ENCODE data around the gene PHF21B. TPM values are rescaled to one million over a fixed set of nuclear protein-coding genes. Genes with fewer than 3 reads are reported as not detected.

Gene PHF21B
- total and polyA plus RNA-seq, 7 donors, result 0.13 to 0.66 (median 0.28) TPM; not detected in 4

DNA sequence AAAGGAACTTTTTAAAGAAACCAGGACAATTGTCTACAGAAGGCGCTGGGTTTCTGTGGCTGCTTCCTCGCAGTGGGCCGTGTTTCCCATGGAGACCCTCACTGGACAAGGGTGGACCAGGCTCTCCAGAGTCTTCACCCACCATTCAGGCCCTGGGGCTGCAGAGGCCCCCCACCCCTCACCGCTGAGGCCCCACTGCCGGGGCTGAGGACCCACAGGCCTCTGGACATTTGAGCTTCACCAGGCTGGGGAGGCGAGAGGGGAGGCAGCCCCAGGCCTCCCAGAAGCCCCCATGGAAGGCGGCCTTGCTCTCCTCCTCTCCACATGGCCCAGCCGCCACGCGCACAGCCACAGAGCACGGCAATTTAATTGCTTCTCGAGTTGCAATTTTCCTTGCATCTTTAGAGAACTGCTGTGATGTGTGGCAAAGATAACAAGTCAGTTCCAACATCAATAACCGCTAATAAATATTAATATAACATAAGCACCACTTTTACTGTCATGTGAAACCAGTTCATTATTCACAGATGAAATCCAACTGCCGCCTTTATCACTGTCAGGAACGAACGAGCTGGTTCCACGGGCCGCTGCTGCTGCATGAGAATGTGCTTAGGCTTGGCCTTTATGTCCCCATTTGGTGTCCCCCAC, 81.0 kb downstream of the PHF21B start:
- TF ChIP-seq POLR2AphosphoS5 (IDR thresholded peaks at IDR 0.05) (no peak), EP300 (IDR thresholded peaks at IDR 0.05) (no peak), POLR2A (IDR thresholded peaks at IDR 0.05) (no peak)
- TF ChIP-seq, protein P1, sequence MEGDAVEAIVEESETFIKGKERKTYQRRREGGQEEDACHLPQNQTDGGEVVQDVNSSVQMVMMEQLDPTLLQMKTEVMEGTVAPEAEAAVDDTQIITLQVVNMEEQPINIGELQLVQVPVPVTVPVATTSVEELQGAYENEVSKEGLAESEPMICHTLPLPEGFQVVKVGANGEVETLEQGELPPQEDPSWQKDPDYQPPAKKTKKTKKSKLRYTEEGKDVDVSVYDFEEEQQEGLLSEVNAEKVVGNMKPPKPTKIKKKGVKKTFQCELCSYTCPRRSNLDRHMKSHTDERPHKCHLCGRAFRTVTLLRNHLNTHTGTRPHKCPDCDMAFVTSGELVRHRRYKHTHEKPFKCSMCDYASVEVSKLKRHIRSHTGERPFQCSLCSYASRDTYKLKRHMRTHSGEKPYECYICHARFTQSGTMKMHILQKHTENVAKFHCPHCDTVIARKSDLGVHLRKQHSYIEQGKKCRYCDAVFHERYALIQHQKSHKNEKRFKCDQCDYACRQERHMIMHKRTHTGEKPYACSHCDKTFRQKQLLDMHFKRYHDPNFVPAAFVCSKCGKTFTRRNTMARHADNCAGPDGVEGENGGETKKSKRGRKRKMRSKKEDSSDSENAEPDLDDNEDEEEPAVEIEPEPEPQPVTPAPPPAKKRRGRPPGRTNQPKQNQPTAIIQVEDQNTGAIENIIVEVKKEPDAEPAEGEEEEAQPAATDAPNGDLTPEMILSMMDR (IDR thresholded peaks at IDR 0.05), result no peak
- intact Hi-C loops (cut with DNase I), result no loop called here
- peak; percentile 18 for DNase-seq
- Histone ChIP-seq H3K27me3 (no peaks in the 10 kb centered on the region), H3K4me1 (peaks cover 0 to 5% (median 0%) of the 10 kb centered on the region in 4 donors), H3K36me3 (no peaks in the 10 kb centered on the region), H3K9me3 (peaks cover 0 to 3% (median 0%) of the 10 kb centered on the region in 4 donors), H3K27ac (no peak overlapping the region), H3K4me3 (no peak overlapping the region)
- 90 to 92% methylated on average over 18 of the region's 18 CpGs for WGBS, 2 donors

DNA sequence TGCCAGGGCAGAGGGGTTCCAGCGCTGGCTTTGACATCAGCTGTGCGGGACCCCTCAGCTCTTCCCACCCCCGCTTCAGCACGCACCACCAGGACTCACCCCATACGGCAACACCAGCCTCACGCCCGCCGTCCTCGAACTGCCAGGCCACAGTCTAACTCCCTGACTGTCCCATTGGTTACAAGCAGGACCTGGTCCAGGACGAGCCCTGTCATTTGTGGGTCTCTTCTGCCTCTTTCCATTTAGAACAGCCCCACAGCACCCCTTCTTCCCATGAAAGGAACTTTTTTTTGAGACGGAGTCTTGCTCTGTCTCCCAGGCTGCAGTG, 81.7 kb downstream of the PHF21B start:
- Histone ChIP-seq H3K27ac (no peak overlapping the region), H3K9me3 (peaks cover 0 to 3% (median 0%) of the 10 kb centered on the region in 4 donors), H3K27me3 (no peaks in the 10 kb centered on the region), H3K4me1 (peaks cover 0 to 5% (median 0%) of the 10 kb centered on the region in 4 donors), H3K36me3 (no peaks in the 10 kb centered on the region), H3K4me3 (no peak overlapping the region)
- intact Hi-C loops (cut with DNase I), result no loop called here
- TF ChIP-seq POLR2AphosphoS5 (IDR thresholded peaks at IDR 0.05), result no peak
- no peak for TF ChIP-seq POLR2A (IDR thresholded peaks at IDR 0.05)
- TF ChIP-seq EP300 (IDR thresholded peaks at IDR 0.05), result no peak
- TF ChIP-seq, protein P1 (IDR thresholded peaks at IDR 0.05), result no peak
- WGBS, 2 donors, result 52 to 83% methylated on average over 11 of the region's 11 CpGs
- peak; percentile 30 for DNase-seq

DNA sequence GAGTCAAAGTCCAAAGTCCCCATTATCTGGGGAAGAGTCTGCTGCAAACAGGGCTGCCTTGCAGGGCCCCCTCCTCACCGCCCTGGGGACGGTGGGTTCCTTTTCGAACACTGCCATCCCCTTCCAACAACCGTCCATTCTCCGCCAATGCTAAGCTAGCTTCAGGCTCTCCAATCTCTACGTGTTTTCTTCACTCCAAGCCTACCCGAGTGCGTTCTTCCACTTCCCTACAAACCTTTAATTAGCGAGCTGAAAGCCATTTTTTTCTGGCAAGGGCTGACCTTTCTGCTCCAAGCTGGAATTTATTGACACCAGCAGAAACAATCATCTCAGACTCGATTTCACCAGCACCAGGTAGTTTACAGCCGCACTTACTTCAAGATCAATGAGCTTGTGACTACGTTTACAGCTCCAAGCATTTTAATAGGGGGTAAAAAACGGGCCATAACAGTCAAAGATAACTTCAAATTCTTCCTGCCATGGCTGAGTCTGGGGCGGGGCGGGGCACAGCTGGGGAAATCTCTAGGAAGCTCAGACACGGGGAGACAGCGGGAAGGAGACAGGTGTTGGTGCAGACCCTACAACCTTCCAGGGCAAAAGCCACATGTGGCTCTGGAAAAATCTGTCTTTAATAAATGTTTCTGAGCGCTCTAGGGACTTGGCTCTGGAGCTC, 82.2 kb downstream of the PHF21B start:
- Histone ChIP-seq H3K9me3 (peaks cover 0 to 3% (median 0%) of the 10 kb centered on the region in 4 donors), H3K36me3 (no peaks in the 10 kb centered on the region), H3K4me3 (no peak overlapping the region), H3K27me3 (no peaks in the 10 kb centered on the region), H3K27ac (no peak overlapping the region), H3K4me1 (peaks cover 0 to 5% (median 0%) of the 10 kb centered on the region in 4 donors)
- TF ChIP-seq POLR2A (IDR thresholded peaks at IDR 0.05), result no peak
- no peak for TF ChIP-seq POLR2AphosphoS5 (IDR thresholded peaks at IDR 0.05)
- no peak for TF ChIP-seq EP300 (IDR thresholded peaks at IDR 0.05)
- TF ChIP-seq, protein P1 (IDR thresholded peaks at IDR 0.05), result no peak
- intact Hi-C loops (cut with DNase I), result no loop called here
- 27 to 61% methylated on average over 18 of the region's 18 CpGs for WGBS, 2 donors
- peak; percentile 15 for DNase-seq

DNA sequence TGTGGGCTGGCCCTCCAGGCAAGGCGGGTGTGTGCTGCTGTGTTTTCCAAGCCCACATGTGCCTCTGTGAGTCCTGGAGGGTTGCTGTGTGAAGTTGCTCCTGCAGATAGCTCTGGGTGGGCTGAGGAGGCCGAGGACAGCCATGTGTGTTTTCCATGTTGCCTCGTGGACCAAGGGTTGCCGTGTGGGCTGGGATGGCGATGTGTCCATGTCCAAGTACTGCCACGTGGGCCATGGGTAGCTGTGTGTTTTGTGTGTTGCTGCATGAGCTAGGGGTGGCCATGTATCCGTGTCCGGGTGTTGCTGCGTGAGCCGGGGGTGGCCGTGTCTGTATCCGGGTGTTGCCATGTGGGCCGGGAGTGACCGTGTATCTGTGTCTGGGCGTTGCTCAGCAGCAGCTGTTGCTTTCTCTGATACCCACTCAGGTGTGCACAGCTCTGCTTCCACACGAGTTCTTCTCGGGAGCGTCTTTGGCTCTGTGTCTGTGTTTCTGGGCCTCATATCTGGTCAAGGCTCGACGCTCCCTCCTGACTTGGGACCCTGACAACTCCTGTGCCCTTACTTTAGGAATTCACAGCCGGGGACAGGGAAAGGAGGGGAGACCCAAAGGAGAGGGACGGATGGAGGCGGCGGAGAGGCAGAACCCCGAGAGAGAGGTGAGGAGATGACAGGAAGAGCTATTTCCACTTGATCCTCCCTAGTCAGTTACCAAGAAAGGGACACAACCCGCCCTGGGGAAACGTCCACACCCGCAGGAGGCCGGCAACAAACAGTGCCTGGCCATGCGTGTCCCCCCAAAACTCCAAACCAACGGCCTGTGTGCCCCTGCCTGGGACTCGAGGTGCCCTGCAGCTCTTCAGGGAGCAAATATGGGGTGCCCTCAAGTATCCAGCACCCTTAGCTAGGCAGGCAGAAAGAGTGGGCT, 83.1 kb downstream of the PHF21B start:
- DNase-seq, result peak; percentile 43
- Histone ChIP-seq H3K4me3 (no peak overlapping the region), H3K27ac (no peak overlapping the region), H3K4me1 (peaks cover 0 to 5% (median 0%) of the 10 kb centered on the region in 4 donors), H3K36me3 (no peaks in the 10 kb centered on the region), H3K9me3 (peaks cover 0 to 3% (median 0%) of the 10 kb centered on the region in 4 donors), H3K27me3 (no peaks in the 10 kb centered on the region)
- TF ChIP-seq, protein P1 (IDR thresholded peaks at IDR 0.05), result no peak
- no peak for TF ChIP-seq POLR2AphosphoS5 (IDR thresholded peaks at IDR 0.05)
- 77 to 88% methylated on average over 32 of the region's 32 CpGs for WGBS, 2 donors
- intact Hi-C loops (cut with DNase I), result no loop called here

Data from sigmoid colon (tissue), 7 donors.